GM23338 (cell line): Measurements from ENCODE around the gene MANBA. TPM values are rescaled to one million over a fixed set of nuclear protein-coding genes. Genes with fewer than 3 reads are reported as not detected.

Experiments used
- ATAC-seq: fragments of 200-7000 bp; cut with Tn5 transposase; 3 replicates; pipeline ENCODE4 v1.9.1; 2020
- DNase-seq: peaks from one replicate; pipeline ENCODE4 v3.0.0-alpha.2; 2015; ENCODE audit warnings: low spot score
- H2AFZ ChIP-seq: fragments of 200-600 bp; sonication (generic); 2 replicates; pipeline ENCODE4 v1.8.0; 2016; ENCODE audit warnings: antibody characterized with exemption, mild to moderate bottlenecking, moderate library complexity
- H3F3A ChIP-seq: fragments of 200-600 bp; sonication (generic); replicated peaks from 2 replicates; pipeline ENCODE4 v1.8.0; 2017; ENCODE audit warnings: antibody characterized with exemption, mixed run types, low read depth
- H3K27ac ChIP-seq: fragments of 200-600 bp; sonication (generic); 2 replicates; pipeline ENCODE4 v1.6.1; 2016; ENCODE audit warnings: low read depth
- H3K27me3 ChIP-seq: fragments of 200-600 bp; sonication (generic); 2 replicates; pipeline ENCODE4 v1.8.0; 2016; ENCODE audit warnings: mild to moderate bottlenecking, mixed run types, moderate library complexity; ENCODE audit not compliant: insufficient read depth
- H3K36me3 ChIP-seq: fragments of 200-600 bp; sonication (generic); 2 replicates; pipeline ENCODE4 v1.8.0; 2016; ENCODE audit warnings: mild to moderate bottlenecking; ENCODE audit not compliant: insufficient read depth
- H3K4me1 ChIP-seq: fragments of 200-600 bp; sonication (generic); 2 replicates; pipeline ENCODE4 v1.8.0; 2016; ENCODE audit warnings: mild to moderate bottlenecking, moderate library complexity; ENCODE audit not compliant: insufficient read depth
- H3K4me2 ChIP-seq: fragments of 200-600 bp; sonication (generic); 2 replicates; pipeline ENCODE4 v1.7.1; 2017; ENCODE audit warnings: mixed run types
- H3K4me3 ChIP-seq: fragments of 200-600 bp; sonication (generic); 2 replicates; pipeline ENCODE4 v1.6.1; 2016; ENCODE audit warnings: mixed run types
- H3K79me2 ChIP-seq: fragments of 200-600 bp; sonication (generic); replicated peaks from 2 replicates; pipeline ENCODE4 v1.8.0; 2017; ENCODE audit warnings: mild to moderate bottlenecking; ENCODE audit not compliant: insufficient read depth
- H3K9me2 ChIP-seq: fragments of 200-600 bp; sonication (generic); 2 replicates; pipeline ENCODE4 v1.8.0; 2017; ENCODE audit not compliant: insufficient read depth
- H4K20me1 ChIP-seq: fragments of 200-600 bp; sonication (generic); replicated peaks from 2 replicates; pipeline ENCODE4 v1.8.0; 2017; ENCODE audit warnings: mild to moderate bottlenecking; ENCODE audit not compliant: insufficient read depth
- H3K27ac Mint-ChIP-seq: 2 replicates; pipeline ENCODE4 v1.8.0; 2020; ENCODE audit warnings: inconsistent platforms, mild to moderate bottlenecking, moderate library complexity, mixed read lengths
- H3K27me3 Mint-ChIP-seq: 3 replicates; pipeline ENCODE4 v1.8.0; 2022; ENCODE audit warnings: low read depth, mild to moderate bottlenecking, moderate library complexity, mixed read lengths, inconsistent platforms; ENCODE audit not compliant: insufficient read depth, poor library complexity
- H3K36me3 Mint-ChIP-seq: 3 replicates; pipeline ENCODE4 v1.8.0; 2021; ENCODE audit warnings: low read depth, mild to moderate bottlenecking, inconsistent platforms, moderate library complexity, mixed read lengths
- H3K4me1 Mint-ChIP-seq: 3 replicates; pipeline ENCODE4 v1.8.0; 2020; ENCODE audit warnings: mild to moderate bottlenecking, inconsistent platforms, mixed read lengths
- H3K4me3 Mint-ChIP-seq: 3 replicates; pipeline ENCODE4 v1.8.0; 2021; ENCODE audit warnings: moderate library complexity, mild to moderate bottlenecking, inconsistent platforms, mixed read lengths
- H3K9me3 Mint-ChIP-seq: 3 replicates; pipeline ENCODE4 v1.8.0; 2020; ENCODE audit warnings: moderate library complexity, mild to moderate bottlenecking, inconsistent platforms, mixed read lengths
- CREB1 ChIP-seq: fragments of 250-450 bp; sonication (Bioruptor Pico); IDR thresholded peaks from 2 replicates; pipeline ENCODE4 v1.5.0; 2020; ENCODE audit warnings: low read depth, mild to moderate bottlenecking, moderate library complexity
- EZH2 ChIP-seq: fragments of 200-600 bp; sonication (generic); IDR thresholded peaks from one replicate; pipeline ENCODE4 v1.8.0; 2017; ENCODE audit warnings: antibody characterized with exemption, mild to moderate bottlenecking, low read depth; ENCODE audit not compliant: unreplicated experiment
- EZH2phosphoT487 ChIP-seq: fragments of 200-600 bp; sonication (generic); IDR thresholded peaks from one replicate; pipeline ENCODE4 v1.8.1; 2018; ENCODE audit warnings: antibody characterized with exemption; ENCODE audit not compliant: unreplicated experiment
- JUNB ChIP-seq: IDR thresholded peaks from one replicate; pipeline ENCODE4 v1.6.1; 2016; ENCODE audit warnings: antibody characterized with exemption; ENCODE audit not compliant: unreplicated experiment
- NANOG ChIP-seq: IDR thresholded peaks from 2 replicates; pipeline ENCODE4 v1.6.1; 2016; ENCODE audit warnings: antibody characterized with exemption, borderline replicate concordance
- POLR2AphosphoS5 ChIP-seq: IDR thresholded peaks from 2 replicates; pipeline ENCODE4 v1.6.1; 2016; ENCODE audit warnings: antibody characterized with exemption, low read depth
- REST ChIP-seq: IDR thresholded peaks from one replicate; pipeline ENCODE4 v1.6.1; 2018; ENCODE audit warnings: antibody characterized with exemption; ENCODE audit not compliant: unreplicated experiment
- STAT1 ChIP-seq: IDR thresholded peaks from one replicate; pipeline ENCODE4 v1.6.1; 2016; ENCODE audit warnings: antibody characterized with exemption; ENCODE audit not compliant: unreplicated experiment
- ZNF114 ChIP-seq: fragments of 250-450 bp; sonication (Bioruptor Pico); IDR thresholded peaks from 2 replicates; pipeline ENCODE4 v1.5.0; 2020; ENCODE audit warnings: mild to moderate bottlenecking, moderate library complexity
- ZNF331 ChIP-seq: fragments of 250-450 bp; sonication (Bioruptor Pico); IDR thresholded peaks from 2 replicates; pipeline ENCODE4 v1.5.0; 2020; ENCODE audit warnings: low read depth, mild to moderate bottlenecking, moderate library complexity
- ZNF462 ChIP-seq: fragments of 250-450 bp; sonication (Bioruptor Pico); IDR thresholded peaks from 2 replicates; pipeline ENCODE4 v1.5.0; 2020; ENCODE audit warnings: mild to moderate bottlenecking, moderate library complexity
- polyA plus RNA-seq: library from polyadenylated mRNA; unstranded; fragments of >200 nt; fragmentation: Nextera tagmentation; extraction: Ambion mirVana; gene quantifications from 2 replicates; pipeline ENCODE4 v1.2.1, GENCODE V29; 2016
- total RNA-seq: library from RNA; depleted of rRNA; stranded (reverse); fragments of >200 nt; shearing (Covaris generic); gene quantifications from 2 replicates; pipeline ENCODE4 v1.2.3, GENCODE V29; 2014
- TF ChIP-seq, protein P1 (sequence below): IDR thresholded peaks from 2 replicates; pipeline ENCODE4 v1.6.1; 2016; ENCODE audit warnings: antibody characterized with exemption

Gene MANBA
- total and polyA plus RNA-seq, 2 experiments from 2014 or later = 13.2 to 54.3 TPM

DNA sequence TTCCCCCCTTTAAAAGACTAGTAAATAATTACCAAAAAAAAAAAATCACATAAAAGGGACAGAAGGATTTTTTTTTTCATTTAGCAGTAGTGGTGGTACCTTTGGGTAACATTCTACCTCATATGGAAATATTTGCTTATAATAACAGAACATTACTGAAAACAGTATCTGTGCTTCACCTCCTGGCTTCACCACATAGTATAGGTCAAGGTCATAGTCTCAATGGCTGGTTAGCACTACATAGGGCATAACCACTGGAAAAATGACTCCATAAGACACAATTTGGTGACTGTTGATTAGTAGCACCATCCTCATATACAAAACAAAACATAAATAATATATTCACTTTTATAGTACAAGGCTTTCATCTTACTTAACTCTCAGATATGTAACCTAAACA lies 34.7 kb downstream of the MANBA start:
- Histone ChIP-seq H3K27me3 (no peaks in the 10 kb centered on the region), H3K79me2 (no peaks in the 10 kb centered on the region), H3K36me3 (peaks cover 4% of the 10 kb centered on the region; the same call in 1 of the 2 replicates), H3K27ac (no peak overlapping the region), H3F3A (no peaks in the 10 kb centered on the region), H3K9me2 (no peaks in the 10 kb centered on the region), H3K4me2 (no peak overlapping the region), H3K4me1 (no peaks in the 10 kb centered on the region), H3K4me3 (no peak overlapping the region), H2AFZ (no peak overlapping the region), H4K20me1 (no peaks in the 10 kb centered on the region)
- DNase-seq = no peak
- Mint-ChIP-seq H3K27ac (no peak overlapping the region), H3K27me3 (peaks cover 3% of the 10 kb centered on the region), H3K4me3 (no peak overlapping the region), H3K9me3 (peaks cover 6% of the 10 kb centered on the region; the same call in 2 of the 3 replicates), H3K4me1 (no peaks in the 10 kb centered on the region), H3K36me3 (peaks cover 31% of the 10 kb centered on the region)
- TF ChIP-seq POLR2AphosphoS5 (no peak), STAT1 (no peak), ZNF331 (CRISPR knock-in tag) (no peak), ZNF114 (CRISPR knock-in tag) (no peak)
- no peak for ATAC-seq

- H3K27ac ChIP-seq = no peak overlapping the region
- no peak overlapping the region for H3K4me3 Mint-ChIP-seq
- peaks cover 4% of the 10 kb centered on the region; the same call in 1 of the 2 replicates for H3K36me3 ChIP-seq
- no peak overlapping the region for H3K4me3 ChIP-seq
- H3F3A ChIP-seq = no peaks in the 10 kb centered on the region
- no peaks in the 10 kb centered on the region for H4K20me1 ChIP-seq
- no peaks in the 10 kb centered on the region for H3K27me3 Mint-ChIP-seq
- H3K9me2 ChIP-seq = no peaks in the 10 kb centered on the region
- no peaks in the 10 kb centered on the region for H3K4me1 Mint-ChIP-seq
- no peak overlapping the region for H3K27ac Mint-ChIP-seq
- H3K27me3 ChIP-seq = no peaks in the 10 kb centered on the region
- no peak for ATAC-seq
- no peaks in the 10 kb centered on the region for H3K79me2 ChIP-seq
- H2AFZ ChIP-seq = no peak overlapping the region
- no peak for DNase-seq
- H3K9me3 Mint-ChIP-seq = no peaks in the 10 kb centered on the region; the same call in 2 of the 3 replicates
- no peaks in the 10 kb centered on the region for H3K4me1 ChIP-seq
- no peak overlapping the region for H3K4me2 ChIP-seq
- H3K36me3 Mint-ChIP-seq = peaks cover 29% of the 10 kb centered on the region
- TF ChIP-seq JUNB (no peak), REST (no peak), ZNF331 (CRISPR knock-in tag) (no peak), POLR2AphosphoS5 (no peak), CREB1 (CRISPR knock-in tag) (no peak), ZNF114 (CRISPR knock-in tag) (no peak), STAT1 (no peak), EZH2 (no peak), NANOG (no peak), ZNF462 (CRISPR knock-in tag) (no peak), EZH2phosphoT487 (no peak)
- TF ChIP-seq, protein P1, sequence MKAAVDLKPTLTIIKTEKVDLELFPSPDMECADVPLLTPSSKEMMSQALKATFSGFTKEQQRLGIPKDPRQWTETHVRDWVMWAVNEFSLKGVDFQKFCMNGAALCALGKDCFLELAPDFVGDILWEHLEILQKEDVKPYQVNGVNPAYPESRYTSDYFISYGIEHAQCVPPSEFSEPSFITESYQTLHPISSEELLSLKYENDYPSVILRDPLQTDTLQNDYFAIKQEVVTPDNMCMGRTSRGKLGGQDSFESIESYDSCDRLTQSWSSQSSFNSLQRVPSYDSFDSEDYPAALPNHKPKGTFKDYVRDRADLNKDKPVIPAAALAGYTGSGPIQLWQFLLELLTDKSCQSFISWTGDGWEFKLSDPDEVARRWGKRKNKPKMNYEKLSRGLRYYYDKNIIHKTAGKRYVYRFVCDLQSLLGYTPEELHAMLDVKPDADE = no peak
These were observed 35.5 kb downstream of the MANBA start for GRCh38 chr4:102725229-102725628.
